Endothelial cell of umbilical vein (primary cell): Measurements from ENCODE around the gene PAK4.

Source experiments
- EZH2 ChIP-seq: IDR thresholded peaks from 2 replicates; pipeline ENCODE4 v1.6.1; 2012; ENCODE audit warnings: borderline replicate concordance, low read depth, mild to moderate bottlenecking, moderate library complexity, low read length, inconsistent platforms; ENCODE audit not compliant: severe bottlenecking
- GATA2 ChIP-seq: IDR thresholded peaks from 2 replicates; pipeline ENCODE4 v1.7.0; 2011; ENCODE audit warnings: low read depth, mild to moderate bottlenecking, moderate library complexity, mixed read lengths, low read length; ENCODE audit not compliant: insufficient read length, insufficient read depth
- JUN ChIP-seq: IDR thresholded peaks from 2 replicates; pipeline ENCODE4 v1.6.1; 2011; ENCODE audit warnings: borderline replicate concordance, low read depth; ENCODE audit not compliant: insufficient read length, insufficient read depth
- MYC ChIP-seq: IDR thresholded peaks from one replicate; pipeline ENCODE4 v1.6.1; 2011; ENCODE audit warnings: mild to moderate bottlenecking, low read depth, low read length
- POLR2A ChIP-seq: IDR thresholded peaks from 2 replicates; pipeline ENCODE4 v1.6.1; 2012; ENCODE audit warnings: low read depth, mild to moderate bottlenecking, control low read depth, low read length
- POLR2AphosphoS5 ChIP-seq: IDR thresholded peaks from 2 replicates; pipeline ENCODE4 v1.6.1; 2012; ENCODE audit warnings: low read depth, mild to moderate bottlenecking, control low read depth, low read length, moderate library complexity; ENCODE audit not compliant: insufficient read depth
- TF ChIP-seq, protein P1 (sequence below), 2 donors: IDR thresholded peaks; 1 replicate in 1 of 2; 2 replicates in 1 of 2; pipeline ENCODE4 v1.5.1; 2011; ENCODE audit warnings: low read length in 2 of 2, mild to moderate bottlenecking in 2 of 2, moderate library complexity in 2 of 2, control low read depth in 1 of 2, inconsistent platforms in 1 of 2, low read depth in 1 of 2; ENCODE audit not compliant: insufficient read depth in 1 of 2; ENCODE audit errors: extremely low read depth in 1 of 2

DNA sequence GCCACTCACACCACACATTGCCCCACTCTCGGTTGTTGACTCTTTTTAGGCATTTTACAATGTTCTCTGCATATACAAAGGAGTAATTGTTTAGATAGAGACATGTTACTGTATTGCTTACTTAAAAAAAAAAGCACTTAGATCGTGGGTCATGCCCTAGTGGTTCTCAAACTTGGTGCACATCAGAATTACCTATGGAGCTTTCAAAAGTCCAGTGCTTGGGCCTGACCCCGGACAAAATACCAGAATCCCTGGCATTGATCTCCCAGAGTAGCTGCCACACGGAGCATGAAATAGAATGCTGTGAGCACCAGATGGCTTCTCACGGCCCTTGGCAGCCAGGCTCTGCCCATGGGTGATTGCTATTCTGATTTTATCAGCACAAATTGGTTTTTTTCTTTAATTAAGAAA lies 21.4 kb upstream of the PAK4 start:
- no peak for TF ChIP-seq POLR2AphosphoS5
- TF ChIP-seq, protein P1, sequence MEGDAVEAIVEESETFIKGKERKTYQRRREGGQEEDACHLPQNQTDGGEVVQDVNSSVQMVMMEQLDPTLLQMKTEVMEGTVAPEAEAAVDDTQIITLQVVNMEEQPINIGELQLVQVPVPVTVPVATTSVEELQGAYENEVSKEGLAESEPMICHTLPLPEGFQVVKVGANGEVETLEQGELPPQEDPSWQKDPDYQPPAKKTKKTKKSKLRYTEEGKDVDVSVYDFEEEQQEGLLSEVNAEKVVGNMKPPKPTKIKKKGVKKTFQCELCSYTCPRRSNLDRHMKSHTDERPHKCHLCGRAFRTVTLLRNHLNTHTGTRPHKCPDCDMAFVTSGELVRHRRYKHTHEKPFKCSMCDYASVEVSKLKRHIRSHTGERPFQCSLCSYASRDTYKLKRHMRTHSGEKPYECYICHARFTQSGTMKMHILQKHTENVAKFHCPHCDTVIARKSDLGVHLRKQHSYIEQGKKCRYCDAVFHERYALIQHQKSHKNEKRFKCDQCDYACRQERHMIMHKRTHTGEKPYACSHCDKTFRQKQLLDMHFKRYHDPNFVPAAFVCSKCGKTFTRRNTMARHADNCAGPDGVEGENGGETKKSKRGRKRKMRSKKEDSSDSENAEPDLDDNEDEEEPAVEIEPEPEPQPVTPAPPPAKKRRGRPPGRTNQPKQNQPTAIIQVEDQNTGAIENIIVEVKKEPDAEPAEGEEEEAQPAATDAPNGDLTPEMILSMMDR (IDR thresholded peaks at IDR 0.05; ENCODE audit: extremely low read depth in 1 of 2, insufficient read depth in 1 of 2, low read depth in 1 of 2, low read length in 2 of 2): no peak
- TF ChIP-seq POLR2A: no peak
- TF ChIP-seq EZH2: no peak
- TF ChIP-seq GATA2: no peak
- no peak for TF ChIP-seq MYC
- no peak for TF ChIP-seq JUN
